ENCODE measurements around the gene PILRB. TPM values are rescaled to one million over a fixed set of nuclear protein-coding genes. Genes with fewer than 3 reads are reported as not detected.

The PILRB gene
- total RNA-seq, 1 donor from 2014 or later, result 79.4 TPM

DNA sequence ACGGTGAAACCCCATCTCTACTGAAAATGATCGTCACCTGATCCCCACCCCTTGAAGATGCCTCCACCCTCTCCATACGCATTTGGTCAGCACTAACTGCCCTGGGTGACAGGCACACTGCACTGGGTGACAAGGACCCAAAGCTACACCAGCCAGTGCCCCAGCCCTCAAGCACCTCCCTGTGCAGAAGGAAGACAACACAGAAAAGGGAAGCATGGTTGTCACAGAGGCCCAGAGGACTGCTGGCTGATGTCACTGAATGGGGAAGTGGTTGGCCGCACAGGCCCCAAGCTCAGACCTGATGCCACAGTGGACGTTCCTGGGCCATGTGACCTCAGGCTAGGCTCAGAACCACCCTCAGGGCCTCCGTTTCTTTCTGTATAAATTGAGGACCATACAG lies 11.2 kb downstream of the PILRB start:
- Mint-ChIP-seq H3K4me3 (peak overlapping the region; percentile 44), H3K36me3 (ENCODE audit: low read depth) (peaks cover 8% of the 10 kb centered on the region), H3K4me1 (peaks cover 92% of the 10 kb centered on the region), H3K27me3 (no peaks in the 10 kb centered on the region), H3K9me3 (no peaks in the 10 kb centered on the region), H3K27ac (peak overlapping the region; percentile 91)
- peak; percentile 69 for DNase-seq
- ChIA-PET POLR2A (interaction anchor here (0.5 to 2.4 kb wide), 28 partner anchors 10 to 1494 kb away, joined by 3 to 90 read pairs (median 7); partner anchors contain the start of genes AP4M1, FBXO24, LRCH4 and MBLAC1), CTCF (interaction anchor here (1.0 to 2.5 kb wide), 5 partner anchors 9 to 81 kb away, joined by 3 to 17 read pairs (median 4); no protein-coding TSS in a partner anchor)
- ATAC-seq (ENCODE audit: low read depth), result peak; percentile 80
- TF ChIP-seq, protein P1, sequence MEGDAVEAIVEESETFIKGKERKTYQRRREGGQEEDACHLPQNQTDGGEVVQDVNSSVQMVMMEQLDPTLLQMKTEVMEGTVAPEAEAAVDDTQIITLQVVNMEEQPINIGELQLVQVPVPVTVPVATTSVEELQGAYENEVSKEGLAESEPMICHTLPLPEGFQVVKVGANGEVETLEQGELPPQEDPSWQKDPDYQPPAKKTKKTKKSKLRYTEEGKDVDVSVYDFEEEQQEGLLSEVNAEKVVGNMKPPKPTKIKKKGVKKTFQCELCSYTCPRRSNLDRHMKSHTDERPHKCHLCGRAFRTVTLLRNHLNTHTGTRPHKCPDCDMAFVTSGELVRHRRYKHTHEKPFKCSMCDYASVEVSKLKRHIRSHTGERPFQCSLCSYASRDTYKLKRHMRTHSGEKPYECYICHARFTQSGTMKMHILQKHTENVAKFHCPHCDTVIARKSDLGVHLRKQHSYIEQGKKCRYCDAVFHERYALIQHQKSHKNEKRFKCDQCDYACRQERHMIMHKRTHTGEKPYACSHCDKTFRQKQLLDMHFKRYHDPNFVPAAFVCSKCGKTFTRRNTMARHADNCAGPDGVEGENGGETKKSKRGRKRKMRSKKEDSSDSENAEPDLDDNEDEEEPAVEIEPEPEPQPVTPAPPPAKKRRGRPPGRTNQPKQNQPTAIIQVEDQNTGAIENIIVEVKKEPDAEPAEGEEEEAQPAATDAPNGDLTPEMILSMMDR (IDR thresholded peaks at IDR 0.05), result no peak
- intact Hi-C loops (cut with micrococcal nuclease), result loop anchor here (1.0 kb wide), 9 partner anchors 11 to 304 kb away; partner anchors contain the start of genes GNB2, PILRB, ZCWPW1 and ZNF3

DNA sequence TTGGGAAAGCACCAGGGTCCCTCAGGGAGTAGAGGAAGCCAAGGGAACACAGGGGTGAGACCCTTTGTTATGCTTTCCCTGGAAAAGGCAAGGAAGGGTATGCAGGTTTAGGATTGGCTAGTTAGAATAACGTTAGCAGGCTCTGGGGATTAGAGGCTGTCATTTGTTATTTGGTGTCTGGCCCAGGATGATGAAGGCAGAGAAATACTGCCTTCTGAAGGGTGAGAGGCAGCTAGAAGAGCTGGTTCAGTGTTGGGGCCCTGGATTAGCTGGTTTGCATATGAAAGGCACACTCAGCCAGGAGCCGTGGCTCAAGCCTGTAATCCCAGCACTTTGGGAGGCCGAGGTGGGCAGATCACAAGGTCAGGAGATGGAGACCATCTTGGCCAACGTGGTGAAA lies 12.4 kb downstream of the PILRB start:
- no peaks in the 10 kb centered on the region for H3K9me3 Mint-ChIP-seq
- DNase-seq (no peak), ATAC-seq (ENCODE audit: low read depth) (no peak)
- no peak overlapping the region for H3K4me3 Mint-ChIP-seq
- TF ChIP-seq, protein P1 (IDR thresholded peaks at IDR 0.05), result no peak
- intact Hi-C loops (cut with micrococcal nuclease), result no loop called here
- H3K27me3 Mint-ChIP-seq, result no peaks in the 10 kb centered on the region
- peaks cover 92% of the 10 kb centered on the region for H3K4me1 Mint-ChIP-seq
- CTCF ChIA-PET, result interaction anchor here (1.0 kb wide), 1 partner anchor 38 kb away, joined by 3 read pairs; no protein-coding TSS in a partner anchor
- peak overlapping the region; percentile 91 for H3K27ac Mint-ChIP-seq
- POLR2A ChIA-PET, result interaction anchor here (1.3 kb wide), 1 partner anchor 59 kb away, joined by 7 read pairs; the partner anchor contains the start of genes MEPCE and ZCWPW1
- H3K36me3 Mint-ChIP-seq (ENCODE audit: low read depth), result peaks cover 1% of the 10 kb centered on the region

DNA sequence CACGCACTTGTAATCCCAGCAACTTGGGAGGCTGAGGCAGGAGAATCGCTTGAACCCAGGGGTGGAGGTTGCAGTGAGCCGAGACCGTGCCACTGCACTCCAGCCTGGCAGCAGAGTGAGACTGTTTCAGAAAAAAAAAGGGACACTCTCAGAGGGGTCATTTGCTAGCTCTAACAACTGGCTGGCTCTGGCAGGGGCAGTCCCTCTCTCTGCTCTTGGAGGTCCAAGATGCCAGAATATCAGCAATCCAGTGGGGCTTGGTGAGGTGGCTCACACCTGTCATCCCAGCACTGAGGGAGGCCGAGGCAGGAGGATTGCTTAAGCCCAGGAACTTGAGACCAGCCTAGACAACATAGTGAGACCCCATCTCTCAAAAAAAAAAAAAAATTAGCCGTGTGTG lies 12.8 kb downstream of the PILRB start:
- no peak for DNase-seq
- Mint-ChIP-seq H3K4me1 (peaks cover 88% of the 10 kb centered on the region), H3K27ac (peak overlapping the region; percentile 91), H3K36me3 (ENCODE audit: low read depth) (no peaks in the 10 kb centered on the region), H3K27me3 (no peaks in the 10 kb centered on the region), H3K4me3 (no peak overlapping the region), H3K9me3 (no peaks in the 10 kb centered on the region)
- ChIA-PET CTCF (interaction anchor here (1.0 kb wide), 1 partner anchor 37 kb away, joined by 3 read pairs; no protein-coding TSS in a partner anchor), POLR2A (interaction anchor here (1.3 kb wide), 1 partner anchor 58 kb away, joined by 7 read pairs; the partner anchor contains the start of genes MEPCE and ZCWPW1)
- ATAC-seq (ENCODE audit: low read depth), result no peak
- TF ChIP-seq, protein P1 (IDR thresholded peaks at IDR 0.05), result no peak
- intact Hi-C loops (cut with micrococcal nuclease), result no loop called here

DNA sequence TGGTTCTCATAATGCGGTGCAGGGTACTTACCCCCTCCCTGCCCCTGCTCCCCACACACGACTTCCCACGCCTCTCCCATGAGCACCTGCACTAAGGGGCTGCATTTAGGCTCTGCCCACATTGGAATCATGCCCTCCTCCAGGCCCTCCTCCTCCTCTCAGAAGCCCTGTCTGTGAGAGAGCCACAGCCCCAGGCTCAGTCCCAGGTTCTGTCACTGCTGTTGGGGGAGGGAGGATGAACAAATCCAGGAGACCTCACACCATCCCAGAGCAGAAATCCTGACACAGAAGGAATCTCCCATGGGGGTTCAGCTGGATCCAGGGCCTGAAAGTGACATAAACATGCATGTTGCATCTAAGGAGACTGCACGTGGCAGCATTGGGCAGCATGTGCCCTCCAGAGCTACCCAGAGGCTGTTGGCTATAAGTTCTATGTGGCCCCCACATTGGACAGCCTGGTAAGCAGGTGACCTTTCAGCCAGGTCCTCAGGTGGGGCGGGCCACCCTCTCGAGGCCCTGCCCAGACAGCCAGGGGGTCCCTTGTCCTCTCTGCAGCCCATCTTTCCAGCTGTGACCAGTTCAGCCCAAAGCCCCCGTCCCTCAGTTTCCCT lies 13.7 kb downstream of the PILRB start:
- peaks cover 79% of the 10 kb centered on the region for H3K4me1 Mint-ChIP-seq
- CTCF ChIA-PET, result interaction anchor here (1.4 kb wide), 1 partner anchor 36 kb away, joined by 7 read pairs; no protein-coding TSS in a partner anchor
- no peaks in the 10 kb centered on the region for H3K36me3 Mint-ChIP-seq (ENCODE audit: low read depth)
- DNase-seq (no peak), ATAC-seq (ENCODE audit: low read depth) (no peak)
- peak overlapping the region; percentile 91 for H3K27ac Mint-ChIP-seq
- H3K27me3 Mint-ChIP-seq, result no peaks in the 10 kb centered on the region
- POLR2A ChIA-PET, result interaction anchor here (0.6 to 0.9 kb wide), 2 partner anchors 7 to 57 kb away, joined by 3 read pairs; partner anchors contain the start of gene ZCWPW1
- intact Hi-C loops (cut with micrococcal nuclease), result no loop called here
- no peak overlapping the region for H3K4me3 Mint-ChIP-seq
- TF ChIP-seq, protein P1 (IDR thresholded peaks at IDR 0.05), result no peak
- no peaks in the 10 kb centered on the region for H3K9me3 Mint-ChIP-seq

DNA sequence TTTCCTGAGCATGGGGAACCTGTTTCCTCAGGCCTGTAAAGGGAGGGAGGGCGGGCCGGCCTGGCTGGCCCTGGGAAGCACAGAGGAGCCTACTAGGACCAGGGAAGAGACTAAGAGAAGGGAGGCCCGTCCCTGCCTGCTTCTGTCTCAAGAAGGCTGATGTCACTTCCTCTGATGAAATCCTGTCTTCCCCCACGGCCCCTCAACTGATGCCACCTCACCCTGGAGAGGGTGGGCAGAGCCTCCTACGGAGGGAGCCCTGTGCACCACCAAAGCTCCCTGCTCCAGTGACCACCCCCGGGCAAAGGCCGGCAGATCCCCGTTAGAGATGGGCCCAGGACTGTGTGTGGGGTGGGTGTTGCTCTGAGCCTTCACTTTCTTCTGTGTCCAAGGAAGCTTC lies 14.3 kb downstream of the PILRB start:
- no peaks in the 10 kb centered on the region for H3K36me3 Mint-ChIP-seq (ENCODE audit: low read depth)
- DNase-seq (no peak), ATAC-seq (ENCODE audit: low read depth) (no peak)
- peaks cover 73% of the 10 kb centered on the region for H3K4me1 Mint-ChIP-seq
- CTCF ChIA-PET, result interaction anchor here (1.4 kb wide), 1 partner anchor 35 kb away, joined by 7 read pairs; no protein-coding TSS in a partner anchor
- TF ChIP-seq, protein P1 (IDR thresholded peaks at IDR 0.05), result no peak
- POLR2A ChIA-PET, result interaction anchor here (0.6 to 0.9 kb wide), 2 partner anchors 8 to 57 kb away, joined by 3 read pairs; partner anchors contain the start of gene ZCWPW1
- no peaks in the 10 kb centered on the region for H3K27me3 Mint-ChIP-seq
- no peaks in the 10 kb centered on the region for H3K9me3 Mint-ChIP-seq
- no peak overlapping the region for H3K4me3 Mint-ChIP-seq
- peak overlapping the region; percentile 91 for H3K27ac Mint-ChIP-seq
- intact Hi-C loops (cut with micrococcal nuclease), result no loop called here
